Activated naive CD4-positive, alpha-beta T cell treated with anti-CD3 and anti-CD28 coated beads, Interleukin-2, amount 50 U/mL, for 72 hours (primary cell): Measurements from ENCODE around the gene CALN1. TPM values are rescaled to one million over a fixed set of nuclear protein-coding genes. Genes with fewer than 3 reads are reported as not detected.
"Not testable (repeated sequence)": the region's sequence is repeated elsewhere in the genome, so short reads cannot be mapped to it uniquely, and the experiment has no call there.

Experiments used
- ATAC-seq, 2 donors: fragments of 150-1000 bp; cut with Tn5 transposase; 2 replicates each; pipeline ENCODE4 v1.10.0; 2021; ENCODE audit warnings: mild to moderate bottlenecking in 2 of 2, moderate library complexity in 2 of 2
- DNase-seq, 2 donors: peaks; one replicate each; pipeline ENCODE4 v3.0.0; 2021 to 2022; ENCODE audit warnings: low spot score in 2 of 2
- H3K27ac Mint-ChIP-seq, 2 donors: one replicate each; pipeline ENCODE4 v1.8.0; 2022; ENCODE audit warnings: mild to moderate bottlenecking in 2 of 2, mixed read lengths in 2 of 2
- H3K36me3 Mint-ChIP-seq, 2 donors: one replicate each; pipeline ENCODE4 v1.8.0; 2022; ENCODE audit warnings: mixed read lengths in 2 of 2
- H3K9me3 Mint-ChIP-seq, 2 donors: one replicate each; pipeline ENCODE4 v1.8.0; 2022; ENCODE audit warnings: mixed read lengths in 2 of 2
- total RNA-seq, 2 donors: library from RNA; stranded (reverse); gene quantifications; one replicate each; pipeline ENCODE4 v1.2.3, GENCODE V29; 2022

Gene CALN1
- total RNA-seq, 2 donors from 2014 or later = not detected

GRCh38 chr7:71753956-71754664 lies 658.0 kb downstream of the CALN1 start:
- ATAC-seq = no peak
- Mint-ChIP-seq H3K9me3 (peaks cover 7 to 20% of the 10 kb centered on the region in 2 donors), H3K27ac (no peak overlapping the region), H3K36me3 (peaks cover 0 to 5% of the 10 kb centered on the region in 2 donors)
- DNase-seq = no peak

DNA sequence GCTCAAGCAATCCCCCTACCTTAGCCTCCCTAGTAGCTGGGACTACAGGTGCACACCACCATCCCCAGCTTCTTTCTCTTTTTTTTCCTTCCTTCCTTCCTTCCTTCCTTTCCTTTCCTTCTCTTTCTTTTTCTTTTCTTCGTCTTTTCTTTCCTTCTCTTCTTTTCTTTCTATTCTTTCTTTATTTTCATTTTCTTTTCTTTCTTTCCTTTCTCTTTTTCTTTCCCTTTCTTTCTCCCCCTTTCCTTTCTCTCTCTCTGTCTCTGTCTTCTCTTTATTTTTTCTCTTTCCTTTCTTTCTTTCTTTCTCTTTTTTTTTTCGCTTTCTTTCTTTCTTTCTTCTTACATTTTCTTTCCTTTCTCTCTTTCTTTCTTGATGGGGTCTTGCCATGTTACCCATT lies 658.9 kb downstream of the CALN1 start:
- Mint-ChIP-seq H3K27ac (no peak overlapping the region), H3K9me3 (peaks cover 7 to 20% of the 10 kb centered on the region in 2 donors), H3K36me3 (peaks cover 0 to 5% of the 10 kb centered on the region in 2 donors)
- DNase-seq (no peak), ATAC-seq (no peak)

- peak; percentile 56 to 77 for ATAC-seq
- H3K9me3 Mint-ChIP-seq = peaks cover 7 to 13% of the 10 kb centered on the region in 2 donors
- DNase-seq = peak in 1 of 2 donors; percentile 69
- peaks cover 0 to 5% of the 10 kb centered on the region in 2 donors for H3K36me3 Mint-ChIP-seq
- H3K27ac Mint-ChIP-seq = no peak overlapping the region
Observed at GRCh38 chr7:71752171-71752935, 659.8 kb downstream of the CALN1 start.

DNA sequence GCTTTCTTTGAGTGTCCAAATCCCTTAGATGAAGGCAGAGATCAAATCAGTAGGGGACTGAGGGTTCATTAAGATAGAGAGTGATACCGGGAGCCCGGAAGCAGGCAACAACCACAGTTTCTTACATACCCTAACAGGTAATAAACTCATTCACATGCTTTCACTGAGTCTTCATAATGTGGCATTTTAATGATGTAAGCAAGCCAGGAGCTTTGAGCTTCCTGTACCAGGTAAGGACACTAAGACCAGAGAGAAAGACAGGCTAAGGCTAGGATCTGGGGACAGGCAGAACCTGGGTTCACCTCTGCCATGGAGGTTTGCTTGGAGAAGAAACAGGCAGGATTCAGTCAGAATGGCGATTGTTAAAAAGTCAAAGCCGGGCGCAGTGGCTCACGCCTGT lies 661.8 kb downstream of the CALN1 start:
- H3K9me3 Mint-ChIP-seq = peaks cover 3 to 8% of the 10 kb centered on the region in 2 donors
- DNase-seq = no peak
- no peak overlapping the region for H3K27ac Mint-ChIP-seq
- H3K36me3 Mint-ChIP-seq = peaks cover 0 to 5% of the 10 kb centered on the region in 2 donors
- ATAC-seq = no peak

DNA sequence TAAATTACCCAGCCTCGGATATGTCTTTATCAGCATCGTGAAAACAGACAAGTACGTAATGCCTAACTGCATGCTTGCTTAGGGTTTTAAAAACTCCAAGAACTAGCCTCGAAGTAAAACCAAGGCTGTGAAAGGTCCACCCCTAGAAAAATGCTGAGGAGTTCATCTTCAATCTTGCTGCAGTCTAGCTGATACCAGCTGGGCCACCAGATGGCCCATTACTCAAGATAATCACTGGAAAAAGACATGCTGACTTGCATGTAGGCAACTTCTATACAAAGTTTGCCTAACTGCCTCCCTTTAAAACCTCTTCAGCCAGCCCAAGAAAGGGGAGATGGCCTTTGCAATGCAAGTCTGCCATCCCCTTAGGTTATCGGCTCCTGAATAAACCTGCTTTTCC lies 666.1 kb downstream of the CALN1 start:
- H3K36me3 Mint-ChIP-seq = no peaks in the 10 kb centered on the region
- H3K9me3 Mint-ChIP-seq = peaks cover 0 to 4% of the 10 kb centered on the region in 2 donors
- ATAC-seq (no peak), DNase-seq (no peak)
- H3K27ac Mint-ChIP-seq = no peak overlapping the region

DNA sequence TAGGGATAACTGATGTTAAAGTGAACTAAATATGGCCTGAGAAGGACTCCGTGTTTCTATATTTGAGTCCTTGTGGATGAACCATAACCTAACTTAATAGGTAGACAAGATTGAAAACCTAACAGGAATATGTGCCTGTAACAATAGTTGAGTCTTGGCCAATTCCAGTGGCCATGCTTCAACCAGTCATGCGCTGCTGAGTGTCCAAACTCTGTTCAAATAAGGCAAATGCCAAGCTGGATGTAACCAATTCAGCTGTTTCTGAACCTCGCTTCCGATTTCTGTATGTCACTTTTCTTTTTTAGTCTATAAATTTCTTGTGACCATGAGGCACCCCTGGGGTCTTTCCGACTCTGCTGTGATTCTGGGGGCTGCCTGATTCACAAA lies 672.0 kb downstream of the CALN1 start:
- no peaks in the 10 kb centered on the region for H3K36me3 Mint-ChIP-seq
- ATAC-seq (no peak), DNase-seq (no peak)
- no peaks in the 10 kb centered on the region for H3K9me3 Mint-ChIP-seq
- no peak overlapping the region for H3K27ac Mint-ChIP-seq

- no peak overlapping the region for H3K27ac Mint-ChIP-seq
- DNase-seq = no peak
- H3K9me3 Mint-ChIP-seq = no peaks in the 10 kb centered on the region
- no peaks in the 10 kb centered on the region for H3K36me3 Mint-ChIP-seq
- no peak for ATAC-seq
Observed at GRCh38 chr7:71739520-71740173, 672.5 kb downstream of the CALN1 start.

DNA sequence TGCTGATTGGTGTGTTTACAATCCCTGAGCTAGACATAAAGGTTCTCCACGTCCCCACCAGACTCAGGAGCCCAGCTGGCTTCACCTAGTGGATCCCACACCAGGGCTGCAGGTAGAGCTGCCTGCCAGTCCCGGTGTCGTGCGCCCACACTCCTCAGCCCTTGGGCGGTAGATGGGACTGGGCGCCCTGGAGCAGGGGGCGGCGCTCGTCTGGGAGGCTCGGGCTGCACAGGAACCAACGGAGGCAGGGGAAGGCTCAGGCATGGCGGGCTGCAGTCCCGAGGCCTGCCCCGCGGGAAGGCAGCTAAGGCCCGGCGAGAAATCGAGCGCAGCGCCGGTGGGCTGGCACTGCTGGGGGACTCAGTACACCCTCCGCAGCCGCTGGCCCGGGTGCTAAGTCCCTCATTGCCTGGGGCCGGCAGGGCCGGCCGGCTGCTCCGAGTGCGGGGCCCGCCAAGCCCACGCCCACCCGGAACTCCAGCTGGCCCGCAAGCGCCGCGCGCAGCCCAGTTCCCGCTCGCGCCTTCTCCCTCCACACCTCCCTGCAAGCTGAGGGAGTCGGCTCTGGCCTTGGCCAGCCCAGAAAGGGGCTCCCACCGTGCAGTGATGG lies 674.1 kb downstream of the CALN1 start:
- ATAC-seq, DNase-seq, H3K36me3 Mint-ChIP-seq, H3K9me3 Mint-ChIP-seq, H3K27ac Mint-ChIP-seq: not testable (repeated sequence)

DNA sequence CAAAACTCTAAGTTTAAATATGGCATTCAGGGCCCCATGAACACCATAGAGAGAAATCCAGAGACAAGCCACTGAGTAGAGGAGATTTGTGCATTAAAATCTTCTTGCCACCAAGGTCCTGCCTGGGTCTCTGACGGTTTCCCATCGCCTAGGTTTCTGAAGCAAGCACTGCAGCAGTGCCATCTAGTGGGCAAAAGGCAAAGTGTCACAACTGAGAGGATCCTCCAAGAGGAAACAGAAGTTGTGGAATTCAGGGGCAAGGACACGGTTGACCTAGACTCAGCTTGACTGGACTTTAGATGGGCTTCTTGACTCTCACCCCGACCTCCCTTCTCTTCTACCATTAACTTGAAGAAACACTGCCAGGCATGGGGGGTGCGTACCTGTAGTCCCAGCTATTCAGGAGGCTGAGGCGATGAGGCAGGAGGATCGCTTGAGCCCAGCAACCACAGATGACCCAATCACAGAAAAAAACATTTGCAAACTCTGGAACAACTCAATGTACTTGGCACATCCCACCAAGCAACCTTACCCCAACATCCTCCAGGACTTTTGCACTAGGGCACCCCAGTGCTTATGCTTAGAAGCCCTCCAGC lies 676.1 kb downstream of the CALN1 start:
- Mint-ChIP-seq H3K27ac (no peak overlapping the region), H3K36me3 (no peaks in the 10 kb centered on the region), H3K9me3 (no peaks in the 10 kb centered on the region)
- no peak for ATAC-seq
- DNase-seq = peak in 1 of 2 donors; percentile 45

- ATAC-seq (peak in 1 of 2 donors; percentile 54), DNase-seq (peak; percentile 61 to 73)
- no peak overlapping the region for H3K27ac Mint-ChIP-seq
- H3K36me3 Mint-ChIP-seq = peaks cover 0 to 4% of the 10 kb centered on the region in 2 donors
- no peaks in the 10 kb centered on the region for H3K9me3 Mint-ChIP-seq
Observed at GRCh38 chr7:71733107-71733870, 678.8 kb downstream of the CALN1 start.

- Mint-ChIP-seq H3K27ac (no peak overlapping the region), H3K9me3 (peaks cover 0 to 2% of the 10 kb centered on the region in 2 donors), H3K36me3 (peaks cover 0 to 4% of the 10 kb centered on the region in 2 donors)
- DNase-seq = no peak
- ATAC-seq = no peak
Observed at GRCh38 chr7:71731740-71732139, 680.4 kb downstream of the CALN1 start.
